K562 (cell line): ENCODE results near the gene YOD1. TPM values are rescaled to one million over a fixed set of nuclear protein-coding genes. Genes with fewer than 3 reads are reported as not detected.

Source experiments
- AFF1 ChIP-seq, 2 experiments: fragments of 450-650 bp; IDR thresholded peaks; 2 replicates each; pipeline ENCODE4 v1.6.1; 2018; ENCODE audit warnings: mild to moderate bottlenecking in 2 of 2, low read depth in 1 of 2; ENCODE audit not compliant: partially characterized antibody in 2 of 2
- ARID2 ChIP-seq: fragments of 450-650 bp; IDR thresholded peaks from 2 replicates; pipeline ENCODE4 v1.6.1; 2017; ENCODE audit warnings: antibody characterized with exemption, mild to moderate bottlenecking
- CGGBP1 ChIP-seq: fragments of 250-450 bp; sonication (Bioruptor Pico); IDR thresholded peaks from 2 replicates; pipeline ENCODE4 v1.9.0; 2021; ENCODE audit warnings: mild to moderate bottlenecking
- DMBX1 ChIP-seq: fragments of 250-450 bp; sonication (Bioruptor Pico); IDR thresholded peaks from 2 replicates; pipeline ENCODE4 v1.8.0; 2022; ENCODE audit warnings: inconsistent platforms, mild to moderate bottlenecking, moderate library complexity, borderline replicate concordance
- DPF2 ChIP-seq: fragments of 450-650 bp; IDR thresholded peaks from 2 replicates; pipeline ENCODE4 v1.6.1; 2016
- FOXM1 ChIP-seq, 2 experiments: fragments of 450-650 bp in 1 of 2; sonication (generic) in 1 of 2; formaldehyde crosslinking in 1 of 2; IDR thresholded peaks; 2 replicates each; pipeline versions ENCODE4 v1.6.1 to v1.9.0; 2017 to 2022; ENCODE audit warnings: low read depth in 2 of 2, mild to moderate bottlenecking in 2 of 2, missing genetic modification reagents in 1 of 2, moderate library complexity in 1 of 2
- MAFK ChIP-seq: IDR thresholded peaks from 2 replicates; pipeline ENCODE4 v1.6.1; 2011; ENCODE audit warnings: low read length, improper control_type of control experiment
- MTA1 ChIP-seq: fragments of 450-650 bp; IDR thresholded peaks from 2 replicates; pipeline ENCODE4 v1.6.1; 2017; ENCODE audit warnings: borderline replicate concordance
- NCOA1 ChIP-seq: fragments of 450-650 bp; IDR thresholded peaks from 2 replicates; pipeline ENCODE4 v1.6.1; 2016; ENCODE audit warnings: low read depth
- NFXL1 ChIP-seq: fragments of 450-650 bp; formaldehyde crosslinking; IDR thresholded peaks from 2 replicates; pipeline ENCODE4 v1.4.0; 2021; ENCODE audit warnings: mild to moderate bottlenecking
- YY1 ChIP-seq, 3 experiments: IDR thresholded peaks; 2 replicates each; pipeline ENCODE4 v1.6.1; 2011; ENCODE audit warnings: low read length in 2 of 3, mild to moderate bottlenecking in 2 of 3, moderate library complexity in 2 of 3, borderline replicate concordance in 1 of 3, control low read depth in 1 of 3, low read depth in 1 of 3; ENCODE audit not compliant: insufficient read depth in 3 of 3, insufficient replicate concordance in 2 of 3, control insufficient read depth in 1 of 3, insufficient read length in 1 of 3; ENCODE audit errors: extremely low read depth in 1 of 3
- ZNF232 ChIP-seq: sonication (generic); formaldehyde crosslinking; IDR thresholded peaks from 2 replicates; pipeline ENCODE4 v1.8.0; 2022; ENCODE audit warnings: mild to moderate bottlenecking, missing genetic modification reagents
- ZNF449 ChIP-seq: fragments of 250-450 bp; sonication (Bioruptor Pico); IDR thresholded peaks from 2 replicates; pipeline ENCODE4 v1.8.0; 2022; ENCODE audit warnings: moderate library complexity, mild to moderate bottlenecking, inconsistent platforms
- polyA plus RNA-seq, 8 experiments: library from polyadenylated mRNA; depleted of rRNA in 4 of 8; stranded (reverse) in 5 of 8; unstranded in 3 of 8; fragments of >200 nt; fragmentation: Nextera tagmentation in 2 of 8; fragmentation: Illumina TruSeq in 1 of 8; extraction: Ambion mirVana in 2 of 8; extraction: Trizol in 1 of 8; gene quantifications; 2 replicates each; pipeline versions ENCODE4 v1.2.1 to v1.2.3, GENCODE V29; 2011 to 2014; ENCODE audit warnings: inconsistent platforms in 1 of 8, missing spikeins in 1 of 8
- total RNA-seq, 7 experiments: library from RNA; depleted of rRNA in 6 of 7; stranded (reverse); fragments of >200 nt in 6 of 7; fragmentation: Illumina TruSeq in 2 of 7; extraction: Trizol in 2 of 7; gene quantifications; 2 replicates each; pipeline versions ENCODE4 v1.2.1 to v1.2.3, GENCODE V29; 2011 to 2021; ENCODE audit warnings: low replicate concordance in 1 of 7

The YOD1 gene
- total and polyA plus RNA-seq, 9 of the 15 experiments (the other 6 are each of a cell fraction or from before 2014, with no cell fraction given) = 18.2 to 78.1 (median 46.9) TPM

GRCh38 chr1:207049974-207050391, 1.0 kb downstream of the YOD1 start (continued):
- TF ChIP-seq AFF1 (IDR thresholded peaks at IDR 0.05; ENCODE audit: low read depth in 1 of 2, partially characterized antibody in 2 of 2) = peak in 1 of 2 experiments; percentile 67
- no peak for TF ChIP-seq YY1 (IDR thresholded peaks at IDR 0.05; ENCODE audit: borderline replicate concordance in 1 of 3, control insufficient read depth in 1 of 3, extremely low read depth in 1 of 3, insufficient read depth in 3 of 3, insufficient read length in 1 of 3, insufficient replicate concordance in 2 of 3, low read depth in 1 of 3, low read length in 2 of 3)
- TF ChIP-seq MTA1 = no peak
- peak; percentile 58 for TF ChIP-seq FOXM1 (IDR thresholded peaks at IDR 0.05; ENCODE audit: low read depth)
- TF ChIP-seq FOXM1 (CRISPR knock-in tag; IDR thresholded peaks at IDR 0.05; ENCODE audit: low read depth) = no peak
- TF ChIP-seq ZNF449 (CRISPR knock-in tag) = 0 out of 2 replicates have a peak, but pooled peaks have one; percentile 63
- TF ChIP-seq DMBX1 = no peak
- no peak for TF ChIP-seq ZNF232
- peak; percentile 65 for TF ChIP-seq DPF2
- TF ChIP-seq NFXL1 (CRISPR knock-in tag) = no peak
- TF ChIP-seq MAFK = no peak
- no peak for TF ChIP-seq CGGBP1 (CRISPR knock-in tag)
- TF ChIP-seq NCOA1 = peak; percentile 55; the same call in 1 of the 2 replicates
- TF ChIP-seq ARID2 = peak; percentile 57; the same call in 1 of the 2 replicates
